ENCODE data around the gene GLG1.
A peak's percentile ranks its signal among the peaks of the same experiment; 100 is the strongest.
"Not testable (repeated sequence)": the region's sequence is repeated elsewhere in the genome, so short reads cannot be mapped to it uniquely, and the experiment has no call there.

GLG1 gene

GRCh38 chr16:74455619-74456289 lies 151.2 kb downstream of the GLG1 start:
- FAIRE-seq (no peak), DNase-seq (ENCODE audit: extremely low spot score, insufficient read length, low read depth) (no peak)

DNA sequence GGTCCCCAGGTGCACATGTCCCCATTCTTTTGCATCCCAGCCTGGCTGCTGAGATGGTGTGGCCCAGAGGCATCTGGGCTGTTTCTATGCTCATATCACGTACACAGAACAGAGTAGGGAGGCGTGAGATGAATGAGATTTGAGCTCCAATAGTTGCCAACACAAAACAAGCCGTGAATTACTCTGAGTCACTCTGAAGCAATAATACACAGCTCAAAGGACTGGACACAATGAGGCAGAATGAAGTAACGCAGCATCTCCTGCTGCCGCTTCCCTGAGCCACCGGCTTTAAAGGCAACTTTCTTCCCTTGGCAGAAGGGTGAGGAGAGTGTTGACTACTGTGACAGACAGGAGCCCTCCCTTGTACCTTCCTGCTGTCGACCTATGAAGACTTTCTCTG lies 151.7 kb downstream of the GLG1 start:
- no peak for DNase-seq (ENCODE audit: extremely low spot score, insufficient read length, low read depth)
- FAIRE-seq, result no peak

GRCh38 chr16:74451951-74452758 lies 154.8 kb downstream of the GLG1 start:
- peak; percentile 23 for DNase-seq (ENCODE audit: extremely low spot score, insufficient read length, low read depth)
- peak; percentile 83 for FAIRE-seq

DNA sequence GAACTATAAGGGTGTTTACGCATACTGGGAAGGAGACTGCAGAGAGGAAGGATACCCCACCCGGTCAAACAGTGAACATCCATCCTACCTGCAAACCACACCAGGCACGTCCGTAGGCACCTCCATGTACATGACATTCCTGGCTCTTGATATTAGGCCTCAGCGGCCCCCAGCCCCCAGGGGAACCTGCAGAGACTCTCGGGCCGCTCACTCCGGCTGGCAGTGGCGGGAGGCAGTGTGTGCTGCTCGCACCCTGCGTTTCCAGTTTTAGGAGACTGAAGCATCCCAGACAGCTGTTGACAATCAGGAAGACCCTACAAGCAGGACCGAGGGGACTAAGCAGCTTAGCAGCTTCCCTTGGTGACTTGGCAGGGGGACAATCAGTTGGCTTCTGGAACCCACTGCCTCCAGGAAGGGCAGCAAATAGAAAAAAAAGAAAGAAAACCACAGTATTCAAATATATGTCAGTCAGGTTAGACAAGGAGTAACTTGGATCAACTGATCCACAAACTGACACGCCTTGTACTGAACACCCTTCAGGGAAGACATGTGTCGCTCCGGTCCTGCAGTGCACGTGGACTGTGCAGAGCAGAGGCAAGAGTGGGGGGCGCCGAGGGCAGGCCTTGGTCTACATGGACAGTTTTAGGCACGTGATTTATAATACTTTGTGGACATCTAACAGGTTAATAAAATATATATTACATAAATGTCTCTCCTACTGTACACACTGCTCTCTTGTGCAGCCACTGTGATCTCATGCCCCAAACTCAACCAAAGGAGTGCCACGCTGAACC lies 155.8 kb downstream of the GLG1 start:
- FAIRE-seq (no peak), DNase-seq (ENCODE audit: extremely low spot score, insufficient read length, low read depth) (no peak)

GRCh38 chr16:74450236-74450635 lies 156.7 kb downstream of the GLG1 start:
- DNase-seq (ENCODE audit: extremely low spot score, insufficient read length, low read depth), result no peak
- FAIRE-seq, result no peak

DNA sequence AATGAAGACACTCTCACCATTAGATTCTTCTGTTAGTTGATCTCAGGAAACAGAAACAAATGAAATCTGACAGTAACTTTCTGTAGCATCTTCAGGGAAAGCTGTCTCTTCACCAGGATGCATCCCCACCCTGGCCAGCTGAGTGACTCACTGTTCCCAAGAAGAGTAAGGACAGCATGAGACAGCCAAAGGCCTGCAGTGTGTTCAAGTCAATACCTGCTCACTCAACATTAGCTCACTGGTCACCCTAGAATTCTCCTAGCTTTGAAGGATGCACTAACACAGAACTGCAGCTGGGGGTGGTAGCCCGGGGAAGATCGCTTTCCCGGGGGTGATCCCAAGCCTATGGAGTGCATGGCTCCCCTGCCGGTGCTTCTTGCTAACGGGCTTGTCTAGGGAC lies 157.4 kb downstream of the GLG1 start:
- no peak for DNase-seq (ENCODE audit: extremely low spot score, insufficient read length, low read depth)

DNA sequence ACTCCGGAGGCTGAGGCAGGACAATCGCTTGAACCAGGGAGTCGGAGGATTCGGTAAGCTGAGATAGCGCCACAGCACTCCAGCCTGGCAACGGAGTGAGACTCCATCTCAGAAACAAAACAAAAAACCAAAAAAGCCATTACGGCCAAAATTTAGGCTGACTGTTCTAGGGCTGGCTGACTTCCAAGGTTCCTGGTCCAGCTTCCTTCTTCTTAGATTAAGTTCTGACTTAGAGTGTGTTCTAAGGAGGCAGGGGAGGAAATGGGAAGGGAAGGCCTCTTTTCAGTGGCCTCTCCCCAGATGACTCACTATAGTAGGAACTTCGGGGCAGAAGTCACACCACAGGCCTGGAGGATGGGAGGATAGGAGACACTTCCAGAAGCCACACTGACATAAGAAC lies 157.9 kb downstream of the GLG1 start:
- DNase-seq (ENCODE audit: extremely low spot score, insufficient read length, low read depth) (no peak), FAIRE-seq (no peak)

More for the DNA sequence above, 157.4 kb downstream of the GLG1 start:
- no peak for FAIRE-seq

DNA sequence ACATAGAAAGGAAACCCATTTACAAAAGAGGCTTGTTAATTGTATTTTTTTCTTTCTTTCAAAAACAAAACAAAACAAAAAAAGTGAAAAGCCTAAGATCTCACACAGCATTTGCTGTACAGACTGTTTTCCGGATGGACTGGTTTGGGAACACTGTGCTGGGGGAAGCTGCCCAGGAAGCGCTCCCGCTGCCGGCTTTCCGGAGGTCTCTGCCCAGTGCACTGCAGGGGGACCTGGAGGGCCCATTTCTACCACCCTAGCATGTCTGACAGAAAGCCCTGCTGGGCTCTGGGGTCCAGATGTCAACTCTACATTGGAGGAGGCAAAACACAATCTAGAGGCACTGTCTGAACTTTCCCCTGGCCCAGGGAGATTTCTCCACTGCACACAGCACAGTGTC lies 159.3 kb downstream of the GLG1 start:
- FAIRE-seq (no peak), DNase-seq (ENCODE audit: extremely low spot score, insufficient read length, low read depth) (no peak)

DNA sequence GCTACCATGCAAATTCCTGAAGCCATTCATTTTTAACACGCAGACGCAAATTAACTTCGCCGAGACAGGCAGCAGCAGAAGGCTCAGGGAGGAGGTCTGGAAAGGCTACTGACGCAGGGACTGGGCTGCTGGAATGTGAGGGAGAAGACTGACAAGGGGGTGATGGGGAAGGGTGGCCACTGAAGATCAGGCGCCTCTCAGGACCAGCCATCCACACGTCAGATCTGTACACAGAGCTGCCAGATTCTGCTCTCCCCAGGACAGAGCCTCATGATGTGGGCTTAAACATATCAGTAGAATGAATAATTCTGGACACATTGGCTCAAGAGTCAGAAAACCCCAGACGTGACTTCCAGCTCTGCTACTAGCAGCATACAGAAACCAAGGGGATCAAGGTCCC lies 160.0 kb downstream of the GLG1 start:
- FAIRE-seq, result no peak
- DNase-seq (ENCODE audit: extremely low spot score, insufficient read length, low read depth), result no peak

DNA sequence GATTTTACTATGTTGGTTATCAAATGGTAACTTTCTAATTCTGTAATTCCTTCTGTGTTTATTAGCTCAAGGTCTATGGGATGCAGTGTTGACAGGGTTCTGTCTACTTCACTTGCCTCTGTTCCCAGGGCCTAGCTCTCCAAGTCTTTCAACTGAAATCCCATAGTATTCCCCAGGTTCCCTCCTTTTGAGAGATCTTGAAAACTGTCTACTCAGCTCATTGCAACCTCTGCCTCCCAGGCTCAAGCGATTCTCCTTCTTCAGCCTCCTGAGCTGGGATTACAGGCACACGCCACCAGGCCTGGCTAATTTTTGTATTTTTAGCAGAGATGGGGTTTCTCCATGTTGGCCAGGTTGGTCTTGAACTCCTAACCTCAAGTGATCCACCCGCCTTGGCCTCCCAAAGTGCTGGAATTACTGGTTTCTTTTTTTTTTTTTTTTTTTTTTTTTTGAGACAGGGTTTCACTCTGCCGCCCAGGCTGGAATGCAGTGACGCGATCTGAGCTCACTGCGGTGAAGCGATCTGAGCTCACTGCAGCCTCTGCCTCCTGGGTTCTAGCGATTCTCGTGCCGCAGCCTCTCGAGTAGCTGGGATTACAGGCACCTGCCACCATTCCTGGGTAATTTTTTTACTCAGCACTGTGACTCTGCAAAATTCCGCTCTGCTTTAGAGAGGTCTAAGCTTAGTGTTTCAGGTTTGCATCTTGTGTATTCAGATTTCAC lies 163.1 kb downstream of the GLG1 start:
- FAIRE-seq, result not testable (repeated sequence)

DNA sequence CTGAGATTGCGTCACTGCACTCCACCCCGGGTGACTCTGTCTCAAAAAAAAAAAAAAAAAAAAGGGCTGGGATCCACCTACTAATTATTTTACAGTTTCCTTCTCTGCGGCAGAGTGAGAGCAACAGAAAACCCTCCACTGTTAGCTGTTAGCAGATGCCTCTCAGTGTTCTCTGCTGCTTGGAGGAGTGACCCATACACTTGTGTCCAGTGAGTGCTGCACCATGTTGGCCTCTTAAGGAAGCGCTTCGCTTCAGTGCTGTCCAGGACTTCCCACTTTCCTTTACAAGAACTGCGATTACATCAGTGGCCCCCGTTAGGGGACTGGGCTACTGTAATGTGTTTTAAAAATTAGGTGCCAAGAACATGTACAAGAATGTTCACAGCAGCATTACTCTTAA lies 167.2 kb downstream of the GLG1 start:
- DNase-seq (ENCODE audit: extremely low spot score, insufficient read length, low read depth), result no peak
- no peak for FAIRE-seq

More for the DNA sequence above, 163.1 kb downstream of the GLG1 start:
- DNase-seq (ENCODE audit: extremely low spot score, insufficient read length, low read depth), result not testable (repeated sequence)

DNA sequence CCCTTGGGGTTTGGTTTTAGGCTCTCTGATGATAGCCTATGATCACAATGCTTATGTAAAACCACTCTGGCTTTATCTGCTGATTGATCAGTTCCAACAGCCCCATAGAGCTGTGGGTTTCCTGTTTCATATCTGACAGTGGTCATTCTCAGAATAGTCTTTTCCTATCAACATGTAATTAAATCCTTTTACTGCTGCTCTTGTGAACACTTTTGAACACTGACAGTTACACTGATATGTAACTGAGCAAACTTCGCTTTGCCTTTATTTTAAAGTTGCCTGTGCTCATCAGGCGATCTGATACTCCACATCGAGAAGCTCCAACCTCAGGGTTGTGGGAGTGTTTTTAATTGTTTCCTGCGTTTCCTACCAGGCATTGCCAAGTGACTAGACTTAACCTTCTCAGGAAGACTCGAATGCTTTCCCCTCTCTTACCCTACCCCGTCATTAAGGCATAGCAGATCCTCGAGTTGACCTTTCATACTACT lies 168.4 kb downstream of the GLG1 start:
- DNase-seq (ENCODE audit: extremely low spot score, insufficient read length, low read depth), result no peak
- FAIRE-seq, result no peak

GRCh38 chr16:74431516-74431915 lies 175.4 kb downstream of the GLG1 start:
- FAIRE-seq, result no peak
- DNase-seq (ENCODE audit: extremely low spot score, insufficient read length, low read depth), result no peak

- FAIRE-seq, result peak; percentile 39
- peak; percentile 9 for DNase-seq (ENCODE audit: extremely low spot score, insufficient read length, low read depth)
Measured at GRCh38 chr16:74430036-74430712, 176.7 kb downstream of the GLG1 start.

DNA sequence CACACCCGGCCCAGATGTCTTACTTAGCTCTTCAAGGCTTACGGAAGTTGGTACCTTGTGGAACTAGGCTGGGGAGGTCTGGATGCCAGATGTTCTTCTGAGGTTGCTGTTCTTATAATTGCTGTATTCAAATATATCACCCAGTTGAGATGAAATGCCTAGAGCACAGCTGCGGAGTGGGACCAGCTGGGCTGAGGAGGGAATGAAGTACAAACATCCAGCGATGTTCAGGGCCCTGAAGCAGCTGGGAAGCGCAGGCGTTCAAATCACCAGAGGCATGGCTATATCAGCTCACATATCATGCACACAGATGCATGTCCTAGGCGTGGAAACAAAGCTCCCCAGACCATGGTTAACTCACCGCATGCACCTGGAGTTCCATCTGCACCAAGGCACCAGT lies 178.4 kb downstream of the GLG1 start:
- DNase-seq (ENCODE audit: extremely low spot score, insufficient read length, low read depth); FAIRE-seq: not testable (repeated sequence)

DNA sequence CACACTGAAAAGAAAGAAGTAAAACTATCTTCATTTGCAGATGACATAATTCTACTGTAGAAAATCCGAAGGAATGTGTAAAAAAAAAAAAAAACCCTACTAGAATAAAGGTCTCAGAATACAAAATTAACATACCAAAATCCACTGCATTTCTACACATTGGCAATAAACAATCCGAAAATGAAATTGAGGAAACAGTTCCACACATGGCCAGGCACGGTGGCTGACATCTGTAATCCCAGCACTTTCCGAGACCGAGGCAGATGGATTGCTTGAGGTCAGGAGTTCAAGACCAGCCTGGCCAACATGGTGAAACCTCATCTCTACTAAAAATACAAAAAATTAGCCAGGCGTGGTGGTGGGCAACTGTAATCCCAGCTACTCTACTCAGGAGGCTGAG lies 181.2 kb downstream of the GLG1 start:
- not testable (repeated sequence) for FAIRE-seq; DNase-seq (ENCODE audit: extremely low spot score, insufficient read length, low read depth)

DNA sequence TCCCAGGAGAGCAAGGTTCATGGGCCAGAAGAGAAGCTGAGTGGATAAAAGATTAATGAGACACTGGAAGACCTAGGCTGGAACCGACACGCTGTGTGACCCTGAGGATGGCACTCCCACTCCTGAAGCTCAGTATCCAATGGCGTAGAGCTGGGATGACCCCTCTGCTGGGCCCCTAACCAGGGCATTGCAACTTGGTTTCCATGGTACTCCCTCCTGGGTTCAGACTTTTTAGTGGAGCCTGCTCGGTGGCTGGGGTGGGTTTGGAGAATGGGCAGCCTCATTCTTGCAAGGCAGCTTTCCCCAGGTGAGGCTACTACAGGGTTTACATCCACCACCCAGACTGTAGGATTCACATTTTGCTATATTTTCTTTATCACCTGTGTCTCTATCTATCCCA lies 183.2 kb downstream of the GLG1 start:
- FAIRE-seq; DNase-seq (ENCODE audit: extremely low spot score, insufficient read length, low read depth): not testable (repeated sequence)

DNA sequence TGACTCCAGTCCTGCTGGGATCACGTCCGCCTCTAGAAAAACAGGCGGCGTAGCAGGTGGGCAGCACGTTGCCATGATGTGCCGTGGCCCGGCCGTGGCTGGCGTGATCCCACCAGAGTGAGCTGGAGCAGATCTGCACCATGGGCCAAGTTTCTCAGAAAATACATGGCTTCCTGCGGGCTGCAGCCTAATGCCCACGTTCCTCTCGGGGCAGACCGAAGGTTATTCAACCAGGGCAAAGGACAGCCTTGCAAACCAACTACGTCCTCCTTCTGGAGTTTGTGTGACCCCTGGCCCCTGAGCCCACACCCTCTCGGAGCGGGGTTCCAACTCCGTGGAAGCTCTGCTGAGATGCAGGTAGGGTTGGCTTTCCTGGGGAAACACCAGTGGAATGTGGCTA lies 184.8 kb downstream of the GLG1 start:
- DNase-seq (ENCODE audit: extremely low spot score, insufficient read length, low read depth); FAIRE-seq: not testable (repeated sequence)

DNA sequence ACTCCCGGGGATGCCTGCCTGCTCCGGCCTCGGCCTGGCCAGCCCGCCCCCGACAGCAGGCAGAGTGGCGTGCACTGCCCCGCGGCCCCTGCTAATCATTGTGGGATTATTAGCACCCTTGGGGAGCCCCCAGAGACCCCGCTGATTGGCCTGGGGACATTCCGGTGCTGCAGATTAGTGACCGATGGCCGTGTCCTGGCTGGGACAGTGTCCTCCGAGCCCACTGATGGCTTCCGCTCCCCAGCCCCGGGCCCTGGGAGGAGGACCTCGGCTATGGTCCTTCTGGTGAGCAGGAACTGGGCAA lies 185.5 kb downstream of the GLG1 start:
- FAIRE-seq; DNase-seq (ENCODE audit: extremely low spot score, insufficient read length, low read depth): not testable (repeated sequence)
